Activated naive CD8-positive, alpha-beta T cell treated with anti-CD3 and anti-CD28 coated beads for 36 hours (primary cell): ENCODE results near the gene WDR55. TPM values are rescaled to one million over a fixed set of nuclear protein-coding genes. Genes with fewer than 3 reads are reported as not detected.
"Not testable (repeated sequence)": the region's sequence is repeated elsewhere in the genome, so short reads cannot be mapped to it uniquely, and the experiment has no call there.

ENCODE experiments used
- DNase-seq: peaks from one replicate; pipeline ENCODE4 v3.0.0; 2021
- H3K27ac Mint-ChIP-seq: one replicate; pipeline ENCODE4 v1.8.0; 2022; ENCODE audit warnings: mild to moderate bottlenecking, moderate library complexity, mixed read lengths
- H3K27me3 Mint-ChIP-seq: one replicate; pipeline ENCODE4 v1.8.0; 2022; ENCODE audit warnings: mild to moderate bottlenecking, mixed read lengths
- H3K36me3 Mint-ChIP-seq: one replicate; pipeline ENCODE4 v1.8.0; 2021; ENCODE audit warnings: mild to moderate bottlenecking, mixed read lengths
- H3K4me1 Mint-ChIP-seq: one replicate; pipeline ENCODE4 v1.8.0; 2021; ENCODE audit warnings: mixed read lengths
- H3K4me3 Mint-ChIP-seq: one replicate; pipeline ENCODE4 v1.8.0; 2022; ENCODE audit warnings: mild to moderate bottlenecking, moderate library complexity, mixed read lengths
- H3K9me3 Mint-ChIP-seq: one replicate; pipeline ENCODE4 v1.8.0; 2022; ENCODE audit warnings: mixed read lengths
- total RNA-seq, 2 experiments: library from RNA; stranded (reverse); gene quantifications; one replicate each; pipeline ENCODE4 v1.2.3, GENCODE V29; 2021

The WDR55 gene, protein sequence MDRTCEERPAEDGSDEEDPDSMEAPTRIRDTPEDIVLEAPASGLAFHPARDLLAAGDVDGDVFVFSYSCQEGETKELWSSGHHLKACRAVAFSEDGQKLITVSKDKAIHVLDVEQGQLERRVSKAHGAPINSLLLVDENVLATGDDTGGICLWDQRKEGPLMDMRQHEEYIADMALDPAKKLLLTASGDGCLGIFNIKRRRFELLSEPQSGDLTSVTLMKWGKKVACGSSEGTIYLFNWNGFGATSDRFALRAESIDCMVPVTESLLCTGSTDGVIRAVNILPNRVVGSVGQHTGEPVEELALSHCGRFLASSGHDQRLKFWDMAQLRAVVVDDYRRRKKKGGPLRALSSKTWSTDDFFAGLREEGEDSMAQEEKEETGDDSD
- 10 to 100 TPM; 37.5 to 38.9 TPM for total RNA-seq

DNA sequence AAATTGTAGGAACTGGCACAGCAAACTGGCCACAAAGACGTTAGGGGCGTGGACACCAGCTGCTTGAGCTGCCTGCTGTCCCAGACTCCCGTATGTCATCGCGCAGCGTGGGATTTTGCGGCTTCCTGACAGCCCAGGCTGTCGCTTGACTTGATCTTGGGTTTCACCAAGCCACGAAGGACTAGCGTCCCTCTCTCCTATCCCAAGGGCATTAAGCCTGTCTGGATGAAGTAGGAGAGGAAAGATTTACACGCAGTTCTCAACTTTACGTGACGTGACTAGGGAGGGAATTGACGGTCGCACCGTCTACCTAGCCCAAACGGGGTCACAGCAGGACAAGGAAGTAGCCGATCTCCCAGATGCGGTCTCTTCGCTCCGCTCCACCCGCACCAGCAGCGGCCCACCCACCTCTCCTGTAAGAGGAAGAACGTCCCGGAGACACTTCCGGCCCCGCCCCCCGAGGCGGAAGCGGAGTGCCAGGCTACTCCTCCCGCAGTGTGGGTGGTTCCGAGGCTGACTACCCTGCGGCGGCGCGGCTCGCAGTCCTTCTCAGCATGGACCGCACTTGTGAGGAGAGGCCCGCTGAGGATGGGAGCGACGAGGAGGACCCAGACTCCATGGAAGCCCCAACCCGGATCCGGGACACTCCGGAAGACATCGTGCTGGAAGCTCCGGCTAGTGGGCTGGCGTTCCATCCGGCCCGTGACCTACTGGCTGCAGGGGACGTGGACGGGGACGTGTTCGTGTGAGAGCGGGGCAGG lies at the start of gene WDR55:
WDR55 (plus strand) TSS at position 546 of the 761 bp plus-strand sequence; CDS start at position 555, 9 bp downstream.
- Mint-ChIP-seq H3K4me1 (peaks cover 21% of the 10 kb centered on the region), H3K27me3 (no peaks in the 10 kb centered on the region), H3K4me3 (peak within 1 kb of the TSS; percentile 98), H3K27ac (peak within 1 kb of the TSS; percentile 94), H3K36me3 (peaks cover 55% of the 10 kb centered on the region), H3K9me3 (no peaks in the 10 kb centered on the region)
- DNase-seq = peak; percentile 98

DNA sequence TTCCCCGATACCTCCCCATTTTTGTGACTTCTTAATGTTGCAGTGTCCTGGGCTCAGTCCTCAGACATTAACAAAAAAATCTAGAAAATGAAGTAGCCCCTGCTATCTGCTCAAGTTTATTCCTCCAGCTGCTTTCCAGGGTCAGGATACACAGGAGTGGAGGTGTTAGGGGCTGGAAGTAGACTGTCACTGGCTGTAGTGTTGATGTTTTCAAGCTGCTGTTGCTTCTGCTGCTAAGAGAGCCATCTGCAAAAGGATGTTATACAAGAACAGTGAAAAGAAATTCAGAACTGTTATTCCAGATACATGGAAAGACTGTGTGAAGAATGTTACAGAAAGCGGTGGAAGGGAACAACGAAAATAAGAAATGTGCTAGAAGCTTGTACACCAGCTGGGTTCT lies 42.4 kb upstream of the WDR55 start:
- Mint-ChIP-seq H3K4me3 (no peak overlapping the region), H3K9me3 (no peaks in the 10 kb centered on the region), H3K36me3 (no peaks in the 10 kb centered on the region), H3K27me3 (no peaks in the 10 kb centered on the region), H3K27ac (no peak overlapping the region), H3K4me1 (no peaks in the 10 kb centered on the region)
- no peak for DNase-seq

DNA sequence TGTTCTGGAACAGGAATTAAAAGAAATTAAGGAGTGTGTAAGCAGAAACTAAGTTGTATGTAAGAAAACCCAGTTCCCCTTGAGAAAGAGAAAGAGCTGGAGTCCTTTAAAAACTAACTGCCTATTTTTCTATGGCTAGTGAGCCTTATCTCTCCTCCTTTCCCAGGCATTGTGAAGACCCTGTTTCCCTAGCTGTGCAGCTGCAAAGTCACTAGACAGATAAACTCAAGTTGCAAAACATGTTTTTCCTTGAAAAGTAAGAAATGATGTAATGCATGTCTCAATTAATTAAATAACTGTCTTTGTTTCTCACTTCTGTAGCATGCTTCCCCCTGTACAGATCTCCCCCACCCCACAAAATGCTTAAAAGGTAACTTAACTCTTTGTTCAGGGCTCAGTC lies 41.6 kb upstream of the WDR55 start:
- not testable (repeated sequence) for H3K27ac Mint-ChIP-seq, H3K27me3 Mint-ChIP-seq, H3K9me3 Mint-ChIP-seq, H3K4me3 Mint-ChIP-seq, H3K4me1 Mint-ChIP-seq, H3K36me3 Mint-ChIP-seq, DNase-seq

DNA sequence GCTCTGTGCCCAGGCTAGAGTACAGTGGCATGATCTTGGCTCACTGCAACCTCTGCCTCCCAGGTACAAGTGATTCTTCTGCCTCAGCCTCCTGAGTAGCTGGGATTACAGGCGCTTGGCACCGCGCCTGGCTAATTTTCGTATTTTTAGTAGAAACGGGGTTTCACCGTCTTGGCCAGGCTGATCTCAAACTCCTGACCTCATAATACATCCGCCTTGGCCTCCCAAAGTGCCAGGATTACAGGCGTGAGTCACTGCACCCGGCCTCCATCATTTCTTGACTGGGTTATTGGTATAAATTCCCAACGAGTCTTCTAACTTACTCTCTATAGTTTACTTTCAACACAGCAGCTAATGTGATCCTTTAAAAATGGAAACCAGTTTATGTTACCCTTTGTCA lies 39.8 kb upstream of the WDR55 start:
- H3K27ac Mint-ChIP-seq = not testable (repeated sequence)

DNA sequence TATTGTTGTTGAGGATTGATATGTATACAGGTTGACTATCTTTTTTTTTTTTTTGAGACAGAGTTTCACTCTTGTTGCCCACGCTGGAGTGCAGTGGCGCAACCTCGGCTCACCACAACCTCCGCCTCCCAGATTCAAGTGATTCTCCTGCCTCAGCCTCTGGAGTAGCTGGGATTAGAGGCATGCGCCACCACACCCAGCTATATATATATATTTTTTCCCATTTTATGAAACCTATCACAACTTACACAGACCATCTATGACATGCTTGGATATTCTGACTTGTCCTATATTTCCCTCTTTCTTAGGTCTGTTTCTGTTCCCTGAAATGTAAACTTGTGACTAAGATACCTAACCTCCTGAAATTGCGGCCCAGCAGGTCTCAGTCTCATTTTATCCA lies 36.7 kb upstream of the WDR55 start:
- Mint-ChIP-seq H3K36me3 (no peaks in the 10 kb centered on the region), H3K4me1 (peaks cover 13% of the 10 kb centered on the region), H3K4me3 (no peak overlapping the region), H3K9me3 (peaks cover 3% of the 10 kb centered on the region), H3K27ac (no peak overlapping the region), H3K27me3 (peaks cover 17% of the 10 kb centered on the region)
- no peak for DNase-seq

More for the DNA sequence above, 39.8 kb upstream of the WDR55 start:
- not testable (repeated sequence) for DNase-seq, H3K4me1 Mint-ChIP-seq, H3K27me3 Mint-ChIP-seq, H3K9me3 Mint-ChIP-seq, H3K4me3 Mint-ChIP-seq, H3K36me3 Mint-ChIP-seq

DNA sequence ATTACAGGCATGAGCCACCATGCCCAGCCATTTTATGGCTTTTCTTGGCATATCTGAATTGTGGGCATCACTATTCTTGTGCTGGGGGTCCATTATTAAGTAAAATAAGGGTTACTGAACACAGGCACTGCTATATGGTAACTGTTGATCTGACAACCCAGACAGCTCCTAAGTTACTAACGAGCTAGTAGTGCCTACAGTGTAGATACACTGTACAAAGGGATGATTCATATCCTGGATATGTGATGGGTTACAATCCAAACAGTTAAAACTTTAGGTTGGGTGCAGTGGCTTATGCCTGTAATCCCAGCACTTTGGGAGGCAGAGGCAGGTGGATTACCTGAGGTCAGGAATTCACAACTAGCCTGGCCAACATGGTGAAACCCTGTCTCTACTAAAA lies 36.0 kb upstream of the WDR55 start:
- no peak overlapping the region for H3K4me3 Mint-ChIP-seq
- H3K4me1 Mint-ChIP-seq = peaks cover 18% of the 10 kb centered on the region
- no peak overlapping the region for H3K27ac Mint-ChIP-seq
- DNase-seq = no peak
- no peaks in the 10 kb centered on the region for H3K36me3 Mint-ChIP-seq
- peaks cover 3% of the 10 kb centered on the region for H3K9me3 Mint-ChIP-seq
- peaks cover 23% of the 10 kb centered on the region for H3K27me3 Mint-ChIP-seq

DNA sequence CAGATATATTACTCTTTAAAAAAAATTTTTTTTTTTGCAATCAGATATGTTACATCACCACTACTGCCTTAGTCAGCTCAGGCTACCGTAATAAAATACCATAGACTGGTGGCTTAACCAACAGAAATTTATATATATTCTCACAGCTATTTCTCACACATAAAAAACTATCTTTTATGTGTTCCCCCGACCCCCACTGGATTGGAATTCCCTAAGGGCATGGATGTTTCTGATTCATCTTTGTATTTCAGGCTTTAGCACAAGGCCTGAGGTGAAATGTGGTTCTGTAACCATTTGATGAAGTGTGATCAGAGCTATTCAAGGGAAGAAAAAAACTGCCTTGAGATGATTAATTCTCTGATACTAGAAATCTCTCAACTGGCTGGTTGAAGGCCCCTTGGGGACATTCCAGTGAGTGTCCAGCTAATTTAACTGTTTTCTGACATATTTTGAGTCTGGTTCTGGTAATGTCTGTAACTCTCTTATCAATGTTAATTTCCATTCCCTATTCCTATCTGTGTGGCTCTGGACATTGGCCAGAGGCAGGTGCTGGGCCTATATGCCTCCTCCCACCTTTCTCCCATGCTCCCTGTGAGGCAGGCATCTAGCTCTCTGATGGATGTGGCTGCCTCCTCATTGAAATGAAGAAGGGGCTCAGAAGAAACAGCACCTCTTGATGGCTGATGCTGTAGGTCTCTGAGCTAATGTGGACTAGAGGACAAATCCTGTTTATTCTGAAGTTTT lies 34.2 kb upstream of the WDR55 start:
- Mint-ChIP-seq H3K27ac (no peak overlapping the region), H3K27me3 (peaks cover 23% of the 10 kb centered on the region), H3K9me3 (peaks cover 3% of the 10 kb centered on the region)

DNA sequence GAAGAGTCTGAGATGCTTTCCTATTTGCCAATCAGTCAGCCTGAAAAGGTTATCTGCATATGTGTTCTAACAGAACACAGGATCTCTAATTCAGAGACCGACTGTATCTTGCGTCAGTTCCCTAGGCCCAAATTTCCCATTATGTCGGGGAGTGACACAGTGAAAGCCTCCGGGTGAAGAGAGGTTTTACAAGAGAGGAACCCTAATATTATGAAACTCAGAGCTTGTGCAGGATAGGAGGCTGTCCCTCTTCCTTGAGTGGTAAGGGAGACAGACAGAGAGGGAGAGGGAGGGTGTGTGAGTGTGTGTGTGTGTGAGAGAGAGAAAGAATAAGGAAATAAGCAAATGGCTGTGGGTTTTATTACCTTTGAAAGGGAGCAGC lies 33.7 kb upstream of the WDR55 start:
- Mint-ChIP-seq H3K27ac (no peak overlapping the region), H3K4me1 (peaks cover 31% of the 10 kb centered on the region), H3K36me3 (no peaks in the 10 kb centered on the region), H3K4me3 (no peak overlapping the region), H3K9me3 (peaks cover 3% of the 10 kb centered on the region), H3K27me3 (peaks cover 23% of the 10 kb centered on the region)
- DNase-seq = no peak

More for the DNA sequence above, 34.2 kb upstream of the WDR55 start:
- Mint-ChIP-seq H3K36me3 (no peaks in the 10 kb centered on the region), H3K4me3 (no peak overlapping the region), H3K4me1 (peaks cover 28% of the 10 kb centered on the region)
- no peak for DNase-seq

DNA sequence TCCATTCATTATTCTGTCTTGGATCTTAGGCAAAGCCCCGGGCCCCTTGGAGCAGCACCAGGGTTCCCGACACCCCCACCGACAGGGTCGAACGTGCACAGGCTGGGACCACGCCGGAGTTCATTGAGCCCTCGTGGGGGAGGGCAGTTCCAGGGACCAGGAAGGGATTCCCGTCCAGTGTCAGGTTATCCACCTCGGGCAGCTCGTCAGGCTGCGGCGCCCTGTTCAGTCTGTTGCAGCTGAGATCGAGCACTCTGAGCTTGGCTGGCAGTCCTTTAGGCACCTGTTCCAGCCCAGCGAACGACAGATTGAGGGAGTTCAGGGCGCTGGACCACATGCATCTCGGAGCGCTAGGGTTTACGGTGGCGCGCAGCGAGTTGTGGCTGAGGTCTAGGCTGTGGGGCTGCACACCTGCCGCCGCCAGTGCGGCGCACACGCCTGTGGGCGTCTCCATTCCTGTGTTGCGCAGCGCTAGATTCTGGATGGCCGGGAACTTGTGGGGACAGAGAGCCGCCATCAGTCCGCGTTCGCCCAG lies 32.8 kb upstream of the WDR55 start:
- Mint-ChIP-seq H3K4me1 (peaks cover 31% of the 10 kb centered on the region), H3K4me3 (peak overlapping the region; percentile 82), H3K27ac (peak overlapping the region; percentile 69), H3K27me3 (peaks cover 23% of the 10 kb centered on the region), H3K9me3 (peaks cover 3% of the 10 kb centered on the region), H3K36me3 (no peaks in the 10 kb centered on the region)
- peak; percentile 40 for DNase-seq

DNA sequence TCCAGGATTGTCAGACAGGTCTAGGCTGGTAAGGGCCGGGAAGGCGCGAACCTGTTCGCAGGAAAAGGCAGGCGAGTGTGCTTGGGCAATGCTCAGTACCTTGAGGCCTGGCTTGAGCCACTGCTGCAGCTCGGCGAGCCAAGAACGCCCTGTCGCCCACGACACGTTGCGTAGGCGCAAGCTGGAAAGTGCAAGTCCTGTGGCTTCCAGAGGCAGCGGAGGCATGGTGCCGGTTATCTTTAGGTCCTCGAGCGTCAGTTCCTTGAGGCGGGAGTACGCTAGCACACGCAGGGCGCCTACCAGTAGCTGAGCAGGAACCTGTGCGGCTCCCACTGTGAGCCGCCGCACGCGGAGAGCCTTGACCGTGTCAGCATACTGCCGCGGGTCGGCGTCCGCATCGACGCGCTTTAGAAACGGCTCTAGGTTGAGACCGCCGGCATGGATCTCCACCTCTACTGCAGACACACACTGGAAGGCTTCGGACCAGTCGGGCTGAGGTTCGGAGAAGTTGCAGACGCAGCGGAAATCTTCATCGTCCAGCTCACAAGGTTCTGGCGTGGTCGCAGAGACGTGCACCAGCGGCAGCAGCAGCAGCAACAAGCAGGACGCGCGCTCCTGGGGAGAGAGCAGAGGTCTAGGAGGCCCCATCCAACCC lies 32.2 kb upstream of the WDR55 start:
- Mint-ChIP-seq H3K4me1 (peaks cover 31% of the 10 kb centered on the region), H3K36me3 (no peaks in the 10 kb centered on the region), H3K27me3 (peaks cover 23% of the 10 kb centered on the region), H3K4me3 (peak overlapping the region; percentile 82), H3K27ac (peak overlapping the region; percentile 69), H3K9me3 (peaks cover 3% of the 10 kb centered on the region)
- DNase-seq = peak; percentile 54

DNA sequence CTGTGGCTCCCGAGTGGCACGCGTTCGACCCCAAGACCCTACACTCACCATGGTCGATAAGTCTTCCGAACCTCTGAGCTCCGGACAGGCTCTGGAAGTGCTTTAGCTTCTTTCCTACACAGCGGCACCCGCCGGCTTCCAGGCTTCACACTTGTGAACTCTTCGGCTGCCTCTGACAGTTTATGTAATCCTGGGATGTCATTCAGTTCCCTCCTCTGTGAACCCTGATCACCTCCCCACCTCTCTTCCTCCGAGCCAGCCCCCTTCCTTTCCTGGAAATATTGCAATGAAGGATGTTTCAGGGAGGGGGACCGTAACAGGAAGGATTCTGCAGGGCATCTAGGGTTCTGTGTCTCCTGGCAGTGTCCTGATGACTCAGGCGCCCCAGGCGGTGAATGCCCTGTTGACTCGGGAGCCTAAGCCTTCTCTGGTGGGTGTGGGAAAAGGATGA lies 31.7 kb upstream of the WDR55 start, which contains the start of gene CD14:
CD14 (minus strand) TSS at position 155 of the 451 bp plus-strand sequence; CDS start at position 51, 104 bp downstream.
- no peaks in the 10 kb centered on the region for H3K36me3 Mint-ChIP-seq
- peak within 1 kb of the TSS; percentile 69 for H3K27ac Mint-ChIP-seq
- H3K27me3 Mint-ChIP-seq = peaks cover 23% of the 10 kb centered on the region
- H3K9me3 Mint-ChIP-seq = peaks cover 2% of the 10 kb centered on the region
- peak within 1 kb of the TSS; percentile 82 for H3K4me3 Mint-ChIP-seq
- peaks cover 32% of the 10 kb centered on the region for H3K4me1 Mint-ChIP-seq
- DNase-seq = no peak

DNA sequence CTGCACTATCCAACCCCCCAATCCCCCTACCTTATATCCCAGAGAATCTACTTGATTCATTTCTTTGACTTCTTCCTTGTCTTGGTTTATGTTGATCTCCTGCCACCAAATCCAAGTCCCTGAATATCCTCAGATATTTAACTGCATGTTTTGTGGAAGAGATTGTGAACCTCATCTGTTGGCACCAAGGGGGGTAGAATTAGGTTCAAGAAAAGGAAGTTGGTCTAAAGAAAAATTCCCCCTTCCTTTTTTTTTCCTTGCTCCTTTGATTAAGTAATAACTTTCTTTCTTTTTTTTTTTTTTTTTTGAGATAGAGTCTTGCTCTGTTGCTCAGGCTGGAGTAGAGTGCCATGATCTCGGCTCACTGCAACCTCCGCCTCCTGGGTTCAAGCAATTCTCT lies 31.2 kb upstream of the WDR55 start:
- DNase-seq = no peak
- Mint-ChIP-seq H3K27ac (no peak overlapping the region), H3K27me3 (peaks cover 23% of the 10 kb centered on the region), H3K9me3 (no peaks in the 10 kb centered on the region), H3K4me3 (peak overlapping the region; percentile 82), H3K4me1 (peaks cover 34% of the 10 kb centered on the region), H3K36me3 (no peaks in the 10 kb centered on the region)

DNA sequence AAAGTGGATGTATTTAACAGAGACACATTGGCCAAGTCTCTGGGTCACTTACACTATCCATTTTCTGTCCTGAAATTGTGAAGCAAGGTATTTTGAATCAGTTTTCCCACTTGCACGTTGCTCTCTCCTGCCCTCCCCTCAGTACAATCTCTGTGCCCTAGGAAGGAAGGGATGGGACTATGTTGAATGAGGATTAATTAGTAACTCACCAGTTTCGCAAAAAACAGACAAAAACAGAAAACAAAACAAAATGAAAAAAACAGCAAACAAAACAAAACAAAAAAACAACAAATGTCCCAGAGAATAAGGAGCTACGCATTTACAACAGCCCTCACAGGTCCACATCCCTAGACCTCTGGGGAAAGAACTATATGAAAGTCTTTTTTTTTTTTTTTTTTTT lies 30.6 kb upstream of the WDR55 start:
- Mint-ChIP-seq H3K36me3 (no peaks in the 10 kb centered on the region), H3K27ac (no peak overlapping the region), H3K4me1 (peaks cover 40% of the 10 kb centered on the region), H3K27me3 (peaks cover 23% of the 10 kb centered on the region), H3K4me3 (no peak overlapping the region), H3K9me3 (no peaks in the 10 kb centered on the region)
- no peak for DNase-seq
